ENCODE data around the gene ATOH1.

Gene ATOH1

DNA sequence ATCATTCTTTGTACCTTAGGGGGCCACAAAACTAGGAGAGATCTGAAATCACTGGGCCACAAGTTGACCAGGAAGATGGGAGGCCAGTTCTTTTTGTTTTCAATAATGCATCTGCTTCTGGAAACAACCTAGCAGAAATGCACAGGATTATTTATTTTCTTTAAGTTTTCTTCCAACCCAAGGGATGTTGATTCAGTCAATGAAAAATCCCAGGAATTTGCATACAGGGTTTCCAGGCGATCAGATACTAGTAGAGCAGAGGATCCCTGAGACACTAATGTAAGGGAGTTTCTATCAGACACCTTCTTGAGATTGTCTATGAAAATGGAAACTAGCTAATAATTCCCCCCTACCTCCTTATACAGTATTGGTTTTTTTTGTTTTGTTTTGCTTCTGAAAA lies 7.4 kb downstream of the ATOH1 start:
- DNase-seq, result no peak

DNA sequence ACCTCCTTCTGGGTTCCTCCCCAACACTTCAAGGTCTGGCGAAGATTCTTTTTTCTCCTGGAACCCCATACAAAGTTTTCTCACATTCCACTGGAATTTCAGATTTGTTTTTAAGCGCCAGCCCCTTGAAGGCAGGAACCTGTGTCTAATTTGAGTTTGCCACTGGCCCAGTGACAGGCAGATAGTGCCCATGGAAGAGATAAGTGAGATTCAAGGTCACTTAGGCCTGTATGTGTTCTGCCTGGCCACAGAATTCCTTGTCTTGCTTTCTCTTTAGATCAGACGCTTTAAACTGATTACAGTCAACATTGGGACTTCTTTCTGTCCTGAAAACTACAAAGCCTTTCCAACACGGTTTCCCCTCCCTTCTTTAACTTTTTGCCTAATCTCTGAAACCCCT lies 11.2 kb downstream of the ATOH1 start:
- no peak for DNase-seq

DNA sequence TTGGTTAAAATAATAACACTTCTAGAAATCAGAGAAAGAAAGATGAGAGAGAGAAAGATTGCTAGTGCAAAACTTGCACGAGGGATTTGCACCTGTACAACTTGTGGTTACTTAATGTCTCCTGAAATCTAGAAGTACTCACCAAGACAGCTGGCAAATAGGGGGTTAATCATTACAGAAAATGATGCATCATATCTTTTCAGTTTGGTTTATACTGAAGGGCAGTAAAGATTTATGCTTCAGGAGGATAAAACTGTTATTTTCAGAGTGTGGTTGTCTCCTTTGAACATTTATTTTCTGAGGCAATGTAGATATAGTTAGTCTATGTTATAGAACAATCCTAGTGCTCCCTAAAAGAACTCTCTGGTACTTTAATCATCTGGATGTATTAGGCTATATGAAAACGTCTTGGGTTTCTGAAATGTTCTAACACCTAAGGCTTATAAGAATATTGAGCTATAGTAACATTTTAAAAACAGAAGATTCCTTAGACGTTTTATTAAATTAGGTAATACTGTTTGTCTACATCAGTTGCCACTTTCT lies 13.3 kb downstream of the ATOH1 start:
- DNase-seq, result no peak

DNA sequence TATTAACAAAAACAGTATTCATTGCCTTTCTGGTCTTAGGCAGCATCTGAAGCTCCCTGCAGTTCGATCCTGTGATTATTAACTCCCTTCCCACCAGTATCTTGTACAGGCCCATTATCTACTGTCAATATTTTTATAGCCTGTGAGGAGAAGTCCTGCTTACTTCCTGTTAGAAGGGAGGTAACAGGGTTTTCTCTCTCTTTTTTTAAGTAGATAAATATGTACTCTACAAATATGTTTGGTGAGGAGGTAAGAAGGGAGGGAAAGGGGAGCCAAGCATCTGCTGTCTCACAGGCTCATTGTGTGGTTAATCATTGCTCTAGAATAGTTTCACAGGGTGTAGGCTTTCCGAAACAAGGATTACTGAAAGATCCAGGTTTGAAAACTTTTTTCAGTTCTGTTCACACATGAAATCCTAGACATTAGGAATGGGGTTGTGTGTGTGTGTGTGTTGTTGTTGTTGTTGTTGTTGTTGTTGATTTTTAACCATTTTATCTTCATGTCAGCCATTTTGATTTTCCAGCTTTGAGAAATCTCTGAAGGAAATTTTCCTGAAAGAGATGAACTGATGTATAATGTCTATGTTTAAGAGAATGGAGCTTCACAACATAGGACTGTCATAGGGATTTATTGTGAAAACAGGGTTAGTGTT lies 14.2 kb downstream of the ATOH1 start:
- DNase-seq, result no peak

DNA sequence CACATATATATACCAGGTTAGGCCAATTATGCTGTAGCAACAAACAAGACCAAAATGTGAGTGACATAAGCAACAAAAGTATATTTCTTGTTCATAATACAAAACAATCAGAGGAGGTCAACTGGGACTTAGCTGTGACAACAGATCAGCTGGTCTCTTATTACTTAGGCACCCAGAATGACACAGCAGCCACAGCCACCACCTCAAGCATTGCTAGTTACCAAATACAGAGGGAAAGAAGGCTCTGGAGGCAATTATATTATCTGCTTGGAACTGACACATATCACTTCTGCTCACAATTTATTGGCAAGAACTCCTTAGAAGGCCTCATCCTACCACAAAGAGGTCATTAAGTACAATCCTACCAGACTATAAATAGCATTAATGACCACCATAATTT lies 15.2 kb downstream of the ATOH1 start:
- DNase-seq, result no peak

DNA sequence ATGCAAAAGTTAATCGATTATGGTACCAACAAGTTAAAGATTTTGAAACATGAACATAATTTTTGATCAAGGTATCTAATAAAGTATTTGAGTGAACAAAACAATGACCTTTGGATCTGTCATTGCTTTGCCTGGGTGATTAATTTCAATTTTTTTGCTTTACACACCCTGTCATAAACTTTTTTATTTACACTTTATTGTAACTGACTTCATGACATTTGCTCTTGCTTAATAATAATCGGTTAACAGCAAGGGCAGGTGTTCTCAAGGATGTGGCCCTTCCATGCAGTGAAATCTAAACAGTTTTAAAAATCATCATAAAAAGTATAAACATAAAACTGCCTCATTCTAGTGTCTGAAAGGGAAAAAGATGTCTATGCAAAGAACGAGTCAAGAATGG lies 24.1 kb downstream of the ATOH1 start:
- no peak for DNase-seq

DNA sequence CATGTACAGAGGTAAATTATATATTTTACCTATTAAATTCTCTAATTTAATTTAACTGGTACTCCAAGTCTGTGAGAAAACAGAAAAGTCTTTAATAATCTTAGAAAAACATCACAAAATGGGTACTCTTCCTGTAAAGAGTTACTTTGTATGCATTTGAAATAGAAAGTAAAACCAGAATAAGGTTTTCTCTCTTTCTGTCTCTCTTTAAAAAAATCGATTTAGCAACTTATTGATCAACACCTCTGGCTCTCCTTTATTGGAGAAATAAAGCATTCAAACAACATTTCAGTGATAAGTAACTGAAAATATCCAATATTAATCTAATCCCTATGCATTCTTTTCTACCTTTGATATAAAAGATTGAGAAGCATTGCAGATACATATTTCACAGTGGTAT lies 27.4 kb downstream of the ATOH1 start:
- DNase-seq, result no peak

DNA sequence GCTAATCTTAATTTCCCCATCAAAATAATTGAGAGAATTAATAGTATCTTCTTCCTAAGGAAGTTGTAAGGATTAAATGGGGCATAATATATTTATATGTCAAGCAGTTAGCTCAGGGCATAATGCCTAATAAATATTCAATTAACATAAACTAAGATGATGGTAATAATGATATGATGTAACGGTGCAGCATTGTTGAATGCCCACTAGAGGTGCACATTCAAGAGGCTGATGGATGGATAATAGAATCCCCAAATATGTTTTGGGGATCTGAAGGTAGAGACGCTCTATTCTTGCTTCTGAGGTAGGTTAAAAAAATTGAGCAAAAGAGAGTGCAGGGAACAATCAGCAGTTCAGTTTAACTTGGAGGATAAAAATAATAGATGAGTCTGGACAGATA lies 37.1 kb downstream of the ATOH1 start:
- no peak for DNase-seq

DNA sequence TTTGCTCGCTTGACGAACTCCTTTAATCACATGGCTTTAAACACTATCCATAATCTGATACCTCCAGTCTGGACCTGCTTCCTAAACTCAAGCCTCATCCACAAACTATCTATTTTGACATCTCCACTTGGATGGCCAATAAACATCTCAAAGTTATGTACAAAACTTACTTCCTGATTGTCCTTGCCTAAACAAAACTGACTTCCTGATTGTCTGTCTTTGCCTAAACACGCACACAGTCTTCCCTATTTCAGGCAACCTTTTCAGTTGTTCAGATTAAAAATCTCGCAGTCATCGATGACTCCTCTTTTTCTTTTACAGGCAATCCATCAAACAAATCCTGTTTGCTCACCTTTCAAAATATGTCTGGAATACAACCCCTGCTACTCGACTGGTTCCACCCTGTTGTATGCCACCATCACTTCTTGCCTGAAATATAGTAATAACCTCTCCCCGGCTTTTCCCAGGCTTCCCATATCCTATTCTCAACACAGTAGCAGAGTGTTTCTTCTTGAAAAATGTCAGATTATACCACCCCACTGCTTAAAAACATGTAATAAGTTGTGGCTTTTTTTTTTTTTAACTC lies 39.0 kb downstream of the ATOH1 start:
- no peak for DNase-seq

DNA sequence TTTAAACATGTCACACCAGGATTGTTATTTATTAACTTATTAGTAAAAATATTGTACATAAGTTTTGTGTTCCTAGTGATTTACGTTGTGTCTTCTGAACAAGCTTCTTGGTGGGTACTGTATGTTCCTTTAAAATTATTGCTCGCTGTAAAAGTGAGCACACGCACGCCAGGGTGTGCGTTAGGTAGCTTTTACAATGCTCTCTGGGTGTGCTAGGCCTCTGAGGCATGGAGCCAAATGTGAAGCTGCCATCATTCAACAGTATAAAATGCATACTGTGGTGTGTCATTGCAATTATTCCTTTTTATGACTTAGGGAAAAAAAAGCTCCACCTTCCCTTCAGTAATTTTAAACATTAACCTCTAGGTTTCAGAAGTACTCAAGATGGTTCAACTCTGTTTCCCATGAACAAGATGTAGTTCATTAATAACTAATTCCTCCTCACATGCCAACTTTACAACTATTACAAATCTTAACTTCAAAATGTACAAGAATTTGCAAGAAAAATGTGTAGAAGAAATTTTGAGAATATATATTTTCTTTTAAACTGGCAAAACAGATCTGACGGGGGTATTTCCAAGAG lies 42.4 kb downstream of the ATOH1 start:
- no peak for DNase-seq

DNA sequence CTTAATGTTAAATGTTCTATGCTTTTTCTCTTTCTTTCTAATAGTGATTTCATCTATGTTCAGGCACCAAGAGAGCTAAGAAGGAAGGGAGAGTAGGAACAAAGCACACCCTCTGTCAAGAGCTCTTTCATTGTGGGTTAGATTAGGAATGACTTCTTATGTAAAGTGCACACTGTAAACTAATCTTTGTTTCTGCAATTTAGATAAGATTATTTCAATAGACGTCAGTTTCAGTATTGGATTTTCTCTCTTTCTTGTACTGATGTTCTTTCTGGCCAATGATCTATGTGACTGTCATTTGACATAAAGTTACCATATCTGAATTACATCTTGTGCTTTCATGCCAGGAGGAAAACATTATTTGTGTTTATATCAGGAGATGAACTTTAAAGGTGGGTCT lies 48.2 kb downstream of the ATOH1 start:
- DNase-seq, result no peak

DNA sequence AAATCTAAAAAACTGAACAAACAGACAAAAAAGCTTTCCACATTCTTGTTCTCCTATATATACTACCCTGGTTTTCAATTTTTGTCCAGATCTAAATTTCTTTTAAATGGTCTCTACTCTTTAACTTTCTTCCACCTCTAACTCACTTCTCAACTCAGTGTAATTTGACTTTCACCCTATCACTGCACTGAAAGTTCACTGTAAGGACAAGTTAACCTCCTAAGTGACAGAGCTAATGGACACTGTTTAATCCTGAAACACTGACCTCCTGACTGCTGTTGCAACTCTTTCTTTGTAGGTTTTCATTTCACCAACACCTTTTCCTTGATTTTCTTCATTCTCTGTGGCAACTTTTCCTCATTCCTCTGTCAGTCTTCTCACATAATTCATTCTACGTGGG lies 50.0 kb downstream of the ATOH1 start:
- no peak for DNase-seq

DNA sequence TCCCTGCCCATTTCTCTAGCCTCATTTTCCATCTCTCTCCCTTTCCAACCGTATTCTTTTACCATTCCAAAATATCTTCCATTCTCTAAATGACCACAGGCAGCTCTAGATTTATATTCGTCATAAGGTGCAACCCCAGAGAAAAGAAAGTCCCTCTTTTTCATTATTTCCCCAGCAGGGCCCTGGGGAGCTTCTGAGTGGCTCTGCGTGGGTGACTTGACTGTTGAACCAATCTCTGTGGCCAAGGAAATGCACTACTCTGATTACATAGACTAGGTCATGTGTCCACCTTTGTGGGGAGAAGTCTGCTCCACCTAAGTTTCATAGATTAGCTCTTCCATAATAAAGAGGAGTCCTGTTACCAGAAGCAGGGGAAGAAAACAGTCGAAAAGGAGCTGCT lies 51.4 kb downstream of the ATOH1 start:
- no peak for DNase-seq
